Measurements from ENCODE around the gene PALM.
A peak's percentile ranks its signal among the peaks of the same experiment; 100 is the strongest.

Gene PALM

GRCh38 chr19:751501-752341 is 43.0 kb downstream of the PALM start:
- ChIA-PET CTCF (interaction anchor here (0.6 to 1.0 kb wide), 3 partner anchors 18 to 41 kb away, joined by 3 read pairs; no protein-coding TSS in a partner anchor), POLR2A (ENCODE audit: low non-redundant PET) (interaction anchor here (0.6 kb wide), 1 partner anchor 15 kb away, joined by 4 read pairs; no protein-coding TSS in a partner anchor)
- TF ChIP-seq, protein P1, sequence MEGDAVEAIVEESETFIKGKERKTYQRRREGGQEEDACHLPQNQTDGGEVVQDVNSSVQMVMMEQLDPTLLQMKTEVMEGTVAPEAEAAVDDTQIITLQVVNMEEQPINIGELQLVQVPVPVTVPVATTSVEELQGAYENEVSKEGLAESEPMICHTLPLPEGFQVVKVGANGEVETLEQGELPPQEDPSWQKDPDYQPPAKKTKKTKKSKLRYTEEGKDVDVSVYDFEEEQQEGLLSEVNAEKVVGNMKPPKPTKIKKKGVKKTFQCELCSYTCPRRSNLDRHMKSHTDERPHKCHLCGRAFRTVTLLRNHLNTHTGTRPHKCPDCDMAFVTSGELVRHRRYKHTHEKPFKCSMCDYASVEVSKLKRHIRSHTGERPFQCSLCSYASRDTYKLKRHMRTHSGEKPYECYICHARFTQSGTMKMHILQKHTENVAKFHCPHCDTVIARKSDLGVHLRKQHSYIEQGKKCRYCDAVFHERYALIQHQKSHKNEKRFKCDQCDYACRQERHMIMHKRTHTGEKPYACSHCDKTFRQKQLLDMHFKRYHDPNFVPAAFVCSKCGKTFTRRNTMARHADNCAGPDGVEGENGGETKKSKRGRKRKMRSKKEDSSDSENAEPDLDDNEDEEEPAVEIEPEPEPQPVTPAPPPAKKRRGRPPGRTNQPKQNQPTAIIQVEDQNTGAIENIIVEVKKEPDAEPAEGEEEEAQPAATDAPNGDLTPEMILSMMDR (conservative IDR thresholded peaks at IDR 0.05; ENCODE audit: low read depth), result no peak
- peak; percentile 96 for DNase-seq (ENCODE audit: low spot score)
- H3K27ac ChIP-seq, result peak overlapping the region; percentile 97

DNA sequence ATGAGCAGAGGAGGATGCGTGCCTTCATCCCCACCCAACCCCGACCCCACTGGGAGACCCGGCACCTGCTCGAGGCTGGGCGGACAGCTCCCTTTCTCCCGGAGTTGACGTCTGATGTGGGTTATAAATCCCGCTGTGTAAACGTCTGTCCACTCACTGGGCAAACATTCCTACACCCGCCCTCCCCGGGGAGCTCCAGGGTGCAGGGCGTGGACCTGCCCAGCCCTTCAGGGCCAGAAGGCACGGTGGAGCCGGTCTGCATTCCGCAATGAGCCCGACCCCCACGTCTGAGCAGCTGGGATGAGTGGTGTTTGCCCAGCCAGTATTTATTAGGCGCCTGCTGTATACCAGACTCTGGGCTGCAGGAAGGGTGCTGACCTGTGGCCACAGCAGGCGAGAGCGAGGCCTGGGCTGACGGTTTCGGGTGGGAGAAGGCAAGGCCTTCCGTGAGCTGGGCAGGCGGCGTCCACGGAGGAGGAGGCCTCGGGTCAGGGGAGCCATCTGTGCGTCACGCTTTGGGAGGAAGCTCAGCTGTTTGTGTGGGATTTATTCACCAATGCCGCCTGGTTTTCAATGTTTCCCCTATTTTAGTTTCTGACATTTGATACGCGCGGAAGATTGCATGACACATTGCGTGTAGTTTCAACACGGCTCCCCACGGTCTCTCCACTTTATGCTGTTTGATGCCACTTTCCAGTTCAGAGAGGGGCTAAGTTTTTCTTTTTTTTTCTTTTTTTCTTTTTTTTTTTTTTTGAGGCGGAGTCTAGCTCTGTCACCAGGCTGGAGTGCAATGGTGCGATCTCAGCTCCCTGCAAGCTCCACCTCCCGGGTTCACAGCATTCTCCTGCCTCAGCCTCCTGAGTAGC is 44.1 kb downstream of the PALM start:
- POLR2A ChIA-PET (ENCODE audit: low non-redundant PET), result interaction anchor here (0.5 to 1.1 kb wide), 3 partner anchors 11 to 31 kb away, joined by 3 to 6 read pairs (median 5); no protein-coding TSS in a partner anchor
- peak; percentile 95 for DNase-seq (ENCODE audit: low spot score)

GRCh38 chr19:754530-754929 is 45.8 kb downstream of the PALM start:
- DNase-seq (ENCODE audit: low spot score), result no peak
- ChIA-PET POLR2A (ENCODE audit: low non-redundant PET) (no interaction called here), CTCF (no interaction called here)
- TF ChIP-seq, protein P1 (conservative IDR thresholded peaks at IDR 0.05; ENCODE audit: low read depth), result no peak
- H3K27ac ChIP-seq, result peak overlapping the region; percentile 97

More for the DNA sequence above, 44.1 kb downstream of the PALM start:
- CTCF ChIA-PET, result interaction anchor here (0.6 kb wide), 4 partner anchors 18 to 243 kb away, joined by 3 to 4 read pairs (median 3); no protein-coding TSS in a partner anchor
- H3K27ac ChIP-seq, result peak overlapping the region; percentile 97
- TF ChIP-seq, protein P1 (conservative IDR thresholded peaks at IDR 0.05; ENCODE audit: low read depth), result no peak

- TF ChIP-seq, protein P1 (conservative IDR thresholded peaks at IDR 0.05; ENCODE audit: low read depth), result no peak
- ChIA-PET POLR2A (ENCODE audit: low non-redundant PET) (no interaction called here), CTCF (interaction anchor here (0.6 kb wide), 1 partner anchor 104 kb away, joined by 3 read pairs; the partner anchor contains the start of gene CFD)
- peak overlapping the region; percentile 97 for H3K27ac ChIP-seq
- no peak for DNase-seq (ENCODE audit: low spot score)
Measured at GRCh38 chr19:755063-755462, 46.3 kb downstream of the PALM start.

DNA sequence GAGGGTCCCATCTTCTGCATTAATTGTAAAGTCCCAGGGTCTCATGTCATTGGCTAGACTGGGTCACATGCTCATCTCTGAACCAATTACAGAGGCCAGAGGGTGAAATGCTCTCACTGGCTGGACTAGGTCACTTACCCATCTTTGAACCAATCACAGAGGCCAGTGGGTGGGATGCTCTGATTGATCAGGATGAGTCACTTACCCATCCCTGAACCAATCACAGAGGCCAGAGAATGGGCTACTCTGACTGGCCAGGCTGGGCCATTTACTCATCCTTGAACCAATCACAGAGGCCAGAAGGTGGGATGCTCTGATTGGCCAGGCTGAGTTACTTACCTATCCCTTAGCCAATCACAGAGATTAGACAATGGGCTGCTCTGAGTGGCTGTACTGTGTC is 47.5 kb downstream of the PALM start:
- ChIA-PET CTCF (no interaction called here), POLR2A (ENCODE audit: low non-redundant PET) (no interaction called here)
- TF ChIP-seq, protein P1 (conservative IDR thresholded peaks at IDR 0.05; ENCODE audit: low read depth), result no peak
- DNase-seq (ENCODE audit: low spot score), result peak; percentile 74
- H3K27ac ChIP-seq, result no peak overlapping the region; the same call in 1 of the 2 replicates

Measured in RWPE1 (cell line).